Neural cell (in vitro differentiated cells): ENCODE measurements around the gene DLGAP4.

Experiments used
- CTCF ChIP-seq: fragments of 450-650 bp; IDR thresholded peaks from 2 replicates; pipeline ENCODE4 v1.5.1; 2014; ENCODE audit warnings: antibody characterized with exemption, mild to moderate bottlenecking, moderate library complexity; ENCODE audit not compliant: poor library complexity, severe bottlenecking
- RAD21 ChIP-seq: fragments of 450-650 bp; conservative IDR thresholded peaks from 2 replicates; pipeline ENCODE4 v1.6.1; 2014; ENCODE audit warnings: antibody characterized with exemption, mild to moderate bottlenecking, moderate library complexity

- TF ChIP-seq CTCF (no peak), RAD21 (no peak)
Observed at GRCh38 chr20:36313476-36313875, 7.3 kb downstream of the DLGAP4 start.
